ENCODE data around the gene TBC1D22A. TPM values are rescaled to one million over a fixed set of nuclear protein-coding genes. Genes with fewer than 3 reads are reported as not detected.
"Not testable (repeated sequence)": the region's sequence is repeated elsewhere in the genome, so short reads cannot be mapped to it uniquely, and the experiment has no call there.

TBC1D22A gene
- total RNA-seq, 4 donors from 2014 or later: 9.2 to 45.3 (median 22.8) TPM

DNA sequence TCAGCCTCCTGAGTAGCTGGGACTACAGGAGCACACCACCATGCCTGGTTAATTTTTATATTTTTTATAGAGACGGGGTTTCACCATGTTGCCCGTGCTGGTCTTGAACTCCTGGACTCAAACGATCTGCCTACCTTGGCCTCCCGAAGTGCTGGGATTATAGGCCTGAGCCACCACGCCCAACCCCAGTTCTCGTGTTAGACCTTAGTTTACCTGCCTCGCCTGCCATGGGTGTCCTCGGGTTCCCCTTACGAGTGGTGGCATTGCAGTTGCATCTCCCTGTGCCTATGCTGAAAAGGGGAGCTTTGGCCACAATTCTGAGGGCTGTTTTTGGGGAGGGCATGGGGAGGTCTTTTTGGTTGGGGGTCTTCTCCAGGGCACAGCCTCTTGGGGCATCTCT, 18.8 kb downstream of the TBC1D22A start:
- H3K4me3 ChIP-seq: no peak overlapping the region
- no peak overlapping the region for H3K27ac ChIP-seq
- no peaks in the 10 kb centered on the region for H3K36me3 ChIP-seq
- H3K4me1 ChIP-seq: no peaks in the 10 kb centered on the region
- no peaks in the 10 kb centered on the region for H3K27me3 ChIP-seq
- no peak for DNase-seq
- no peaks in the 10 kb centered on the region for H3K9me3 ChIP-seq
- TF ChIP-seq POLR2A (IDR thresholded peaks at IDR 0.05): no peak
- TF ChIP-seq, protein P1, sequence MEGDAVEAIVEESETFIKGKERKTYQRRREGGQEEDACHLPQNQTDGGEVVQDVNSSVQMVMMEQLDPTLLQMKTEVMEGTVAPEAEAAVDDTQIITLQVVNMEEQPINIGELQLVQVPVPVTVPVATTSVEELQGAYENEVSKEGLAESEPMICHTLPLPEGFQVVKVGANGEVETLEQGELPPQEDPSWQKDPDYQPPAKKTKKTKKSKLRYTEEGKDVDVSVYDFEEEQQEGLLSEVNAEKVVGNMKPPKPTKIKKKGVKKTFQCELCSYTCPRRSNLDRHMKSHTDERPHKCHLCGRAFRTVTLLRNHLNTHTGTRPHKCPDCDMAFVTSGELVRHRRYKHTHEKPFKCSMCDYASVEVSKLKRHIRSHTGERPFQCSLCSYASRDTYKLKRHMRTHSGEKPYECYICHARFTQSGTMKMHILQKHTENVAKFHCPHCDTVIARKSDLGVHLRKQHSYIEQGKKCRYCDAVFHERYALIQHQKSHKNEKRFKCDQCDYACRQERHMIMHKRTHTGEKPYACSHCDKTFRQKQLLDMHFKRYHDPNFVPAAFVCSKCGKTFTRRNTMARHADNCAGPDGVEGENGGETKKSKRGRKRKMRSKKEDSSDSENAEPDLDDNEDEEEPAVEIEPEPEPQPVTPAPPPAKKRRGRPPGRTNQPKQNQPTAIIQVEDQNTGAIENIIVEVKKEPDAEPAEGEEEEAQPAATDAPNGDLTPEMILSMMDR (IDR thresholded peaks at IDR 0.05): no peak
- intact Hi-C loops (cut with DNase I; ENCODE audit: low total_unique reads): no loop called here

DNA sequence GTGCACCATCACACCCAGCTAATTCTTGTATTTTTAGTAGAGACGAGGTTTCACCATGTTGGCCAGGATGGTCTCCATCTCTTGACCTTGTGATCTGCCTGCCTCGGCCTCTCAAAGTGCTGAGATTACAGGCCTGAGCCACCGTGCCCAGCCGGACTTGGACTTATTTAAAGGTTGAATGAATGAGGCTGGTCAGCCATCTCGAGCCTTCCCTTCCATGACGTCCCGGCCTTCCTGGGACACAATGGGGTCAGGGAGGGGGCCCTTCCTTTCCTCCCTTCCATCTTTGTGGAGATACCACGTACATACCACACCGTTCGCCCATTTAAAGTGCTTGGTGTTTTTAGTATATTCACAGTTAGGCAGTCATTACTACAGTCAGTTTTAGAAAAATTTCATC, 19.8 kb downstream of the TBC1D22A start:
- H3K27me3 ChIP-seq; H3K27ac ChIP-seq; intact Hi-C loops (cut with DNase I; ENCODE audit: low total_unique reads); H3K4me3 ChIP-seq; DNase-seq; H3K9me3 ChIP-seq; H3K36me3 ChIP-seq; H3K4me1 ChIP-seq: not testable (repeated sequence)

DNA sequence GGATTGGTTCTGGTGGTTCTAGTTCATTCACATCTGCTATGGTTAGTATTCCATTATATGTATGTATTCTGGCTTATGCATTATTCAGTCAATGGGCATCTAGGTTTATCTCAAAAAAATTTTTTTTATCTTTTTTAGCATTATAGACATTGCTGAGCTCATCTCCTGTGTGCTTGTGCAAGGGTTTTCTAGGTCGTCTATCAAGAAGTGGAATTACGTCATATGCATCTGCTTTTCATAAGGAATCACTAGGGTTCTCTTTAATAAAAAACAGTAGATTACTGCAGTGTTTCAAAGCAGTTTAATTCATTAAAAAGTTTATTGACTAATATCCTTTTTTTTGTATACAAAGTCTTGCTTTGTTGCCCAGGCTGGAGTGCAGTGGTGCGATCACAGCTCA, 21.3 kb downstream of the TBC1D22A start:
- Histone ChIP-seq H3K9me3 (no peaks in the 10 kb centered on the region), H3K27me3 (no peaks in the 10 kb centered on the region), H3K4me1 (no peaks in the 10 kb centered on the region), H3K4me3 (no peak overlapping the region), H3K36me3 (no peaks in the 10 kb centered on the region), H3K27ac (no peak overlapping the region)
- intact Hi-C loops (cut with DNase I; ENCODE audit: low total_unique reads): no loop called here
- no peak for DNase-seq
- TF ChIP-seq POLR2A (IDR thresholded peaks at IDR 0.05): no peak
- TF ChIP-seq, protein P1 (IDR thresholded peaks at IDR 0.05): no peak

DNA sequence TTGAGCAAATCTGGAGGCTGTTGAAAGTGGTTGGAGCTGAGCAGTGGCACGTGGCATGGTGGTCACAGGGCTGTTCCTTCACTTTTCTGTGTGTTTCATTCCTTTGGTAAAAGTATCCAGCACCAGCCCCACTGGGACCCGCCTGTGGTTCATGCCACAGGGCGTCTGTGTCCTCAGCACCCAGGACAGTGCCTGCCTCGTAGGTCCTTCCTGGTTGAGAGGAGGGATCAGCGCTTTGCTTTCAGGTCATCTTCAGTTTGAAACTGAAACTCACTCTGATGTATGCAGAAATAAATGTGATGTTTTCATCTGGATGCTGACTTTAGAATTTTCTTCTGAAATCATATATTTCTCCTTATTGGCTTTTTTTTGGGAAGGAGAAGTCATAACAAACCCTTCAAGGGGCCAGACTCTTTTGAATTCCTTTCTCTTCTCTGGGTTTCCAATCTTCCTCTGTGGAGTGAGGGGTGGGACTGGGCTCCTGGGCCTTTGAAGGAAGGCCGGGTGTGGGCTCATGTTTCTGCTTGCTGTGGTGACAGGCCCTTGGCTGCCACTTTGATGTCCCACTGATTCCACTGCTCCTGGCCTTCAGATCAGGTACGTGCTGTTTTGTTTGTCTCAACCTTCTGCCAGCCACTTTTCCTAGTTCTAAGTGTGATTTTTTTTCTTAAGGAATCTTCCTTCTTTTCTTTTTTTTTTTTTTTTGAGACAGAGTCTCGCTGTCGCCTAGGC, 26.2 kb downstream of the TBC1D22A start:
- no peak overlapping the region for H3K4me3 ChIP-seq
- H3K36me3 ChIP-seq: no peaks in the 10 kb centered on the region
- H3K27ac ChIP-seq: no peak overlapping the region
- DNase-seq: no peak
- no peaks in the 10 kb centered on the region for H3K4me1 ChIP-seq
- H3K27me3 ChIP-seq: no peaks in the 10 kb centered on the region
- intact Hi-C loops (cut with DNase I; ENCODE audit: low total_unique reads): no loop called here
- H3K9me3 ChIP-seq: no peaks in the 10 kb centered on the region
- TF ChIP-seq, protein P1 (IDR thresholded peaks at IDR 0.05): no peak
- no peak for TF ChIP-seq POLR2A (IDR thresholded peaks at IDR 0.05)

DNA sequence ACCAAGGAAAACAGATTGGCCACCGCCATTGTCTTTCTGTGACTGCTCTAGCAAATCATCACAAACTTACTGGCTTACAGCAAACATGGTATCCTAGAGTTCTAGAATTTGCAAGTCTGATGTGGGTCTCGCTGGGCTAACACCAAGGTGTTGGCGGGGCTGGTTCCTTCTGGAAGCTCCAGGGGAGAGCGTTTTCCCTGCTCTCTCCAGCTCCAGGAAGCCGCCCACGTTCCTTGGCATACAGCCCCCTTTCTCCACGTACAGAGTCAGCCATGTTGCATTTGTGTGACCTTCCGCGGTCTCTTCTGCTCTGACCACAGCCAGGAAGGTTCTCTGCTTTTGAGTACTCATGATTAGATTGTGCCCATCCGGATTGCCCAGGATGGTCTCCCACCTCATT, 27.5 kb downstream of the TBC1D22A start:
- Histone ChIP-seq H3K4me3 (no peak overlapping the region), H3K27ac (no peak overlapping the region), H3K27me3 (no peaks in the 10 kb centered on the region), H3K9me3 (no peaks in the 10 kb centered on the region), H3K4me1 (no peaks in the 10 kb centered on the region), H3K36me3 (no peaks in the 10 kb centered on the region)
- TF ChIP-seq, protein P1 (IDR thresholded peaks at IDR 0.05): no peak
- no peak for TF ChIP-seq POLR2A (IDR thresholded peaks at IDR 0.05)
- no peak for DNase-seq
- intact Hi-C loops (cut with DNase I; ENCODE audit: low total_unique reads): no loop called here
